ENCODE measurements around the gene KSR1. TPM values are rescaled to one million over a fixed set of nuclear protein-coding genes. Genes with fewer than 3 reads are reported as not detected.
A peak's percentile ranks its signal among the peaks of the same experiment; 100 is the strongest.
"Not testable (repeated sequence)": the region's sequence is repeated elsewhere in the genome, so short reads cannot be mapped to it uniquely, and the experiment has no call there.

The KSR1 gene
- total RNA-seq = 12.6 TPM

- no peak for FAIRE-seq
- peak; percentile 86 to 90 for DNase-seq (ENCODE audit: low spot score in 2 of 2)
Measured at GRCh38 chr17:27455914-27456680, at the start of gene KSR1. KSR1 (plus strand) TSS chr17:27456448; CDS start chr17:27456644, 196 bp downstream.

- no peak for DNase-seq (ENCODE audit: low spot score in 2 of 2)
- FAIRE-seq = no peak
Measured at GRCh38 chr17:27407916-27408864, 48.1 kb upstream of the KSR1 start.

DNA sequence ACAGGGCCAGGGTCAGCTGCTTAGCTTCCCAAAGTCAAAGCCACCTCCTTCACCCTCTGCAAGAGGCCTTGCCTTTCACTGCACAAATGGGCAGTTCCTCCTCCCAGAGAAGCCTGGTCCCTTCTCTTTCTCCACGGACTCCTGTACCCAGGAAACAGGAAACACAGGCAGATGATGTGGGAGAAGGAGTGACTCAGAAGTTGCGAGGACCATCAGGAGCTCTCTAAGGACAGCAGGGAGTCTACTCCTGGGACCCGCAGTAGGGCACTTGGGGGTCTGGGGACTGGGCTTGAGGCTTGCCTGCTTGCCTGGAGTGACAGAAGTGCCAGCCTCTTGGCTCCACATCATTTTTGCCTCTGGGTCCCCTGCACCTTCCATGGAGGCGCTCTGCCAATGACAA lies 47.4 kb upstream of the KSR1 start:
- FAIRE-seq = no peak

GRCh38 chr17:27412158-27412557 lies 44.1 kb upstream of the KSR1 start:
- DNase-seq (ENCODE audit: low spot score in 2 of 2); FAIRE-seq: not testable (repeated sequence)

More for the DNA sequence above, 47.4 kb upstream of the KSR1 start:
- no peak for DNase-seq (ENCODE audit: low spot score in 2 of 2)

DNA sequence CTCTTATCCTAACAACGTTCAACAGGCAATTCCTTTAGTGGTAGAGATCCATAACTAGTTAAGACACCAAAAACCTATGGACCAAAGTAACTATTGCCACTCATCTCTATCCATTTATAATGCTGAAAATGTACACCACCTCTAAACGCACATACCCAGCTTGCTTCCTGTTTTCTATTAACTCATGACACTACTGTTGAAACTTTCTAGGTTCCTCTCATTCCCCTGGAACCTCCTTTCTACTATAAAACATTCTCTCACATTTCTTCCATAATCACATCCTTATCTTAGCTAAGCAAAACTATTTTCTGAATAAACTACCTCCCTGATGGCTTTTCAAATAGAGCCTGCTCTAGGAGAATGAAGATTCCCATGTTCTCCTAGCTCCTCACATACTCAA lies 42.9 kb upstream of the KSR1 start:
- FAIRE-seq (no peak), DNase-seq (ENCODE audit: low spot score in 2 of 2) (no peak)

DNA sequence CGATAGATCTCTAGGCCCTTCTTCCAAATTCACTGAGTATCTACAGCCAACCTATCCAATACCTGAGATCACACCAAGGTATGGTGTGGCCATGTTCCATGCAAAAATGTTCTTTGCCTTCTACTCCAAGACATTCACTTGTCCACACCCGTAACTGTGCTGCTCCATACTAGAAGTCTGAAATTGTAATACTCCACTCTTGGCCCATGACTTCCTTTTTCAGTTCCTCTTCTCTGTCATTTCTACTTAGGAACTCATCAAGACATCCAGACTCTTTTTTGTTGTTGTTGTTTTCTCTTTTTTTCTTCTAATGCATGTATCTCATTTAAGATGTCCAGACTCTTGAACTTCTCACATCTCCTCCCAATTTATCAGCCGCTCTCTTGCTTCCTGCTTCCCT lies 42.5 kb upstream of the KSR1 start:
- FAIRE-seq (no peak), DNase-seq (ENCODE audit: low spot score in 2 of 2) (no peak)

DNA sequence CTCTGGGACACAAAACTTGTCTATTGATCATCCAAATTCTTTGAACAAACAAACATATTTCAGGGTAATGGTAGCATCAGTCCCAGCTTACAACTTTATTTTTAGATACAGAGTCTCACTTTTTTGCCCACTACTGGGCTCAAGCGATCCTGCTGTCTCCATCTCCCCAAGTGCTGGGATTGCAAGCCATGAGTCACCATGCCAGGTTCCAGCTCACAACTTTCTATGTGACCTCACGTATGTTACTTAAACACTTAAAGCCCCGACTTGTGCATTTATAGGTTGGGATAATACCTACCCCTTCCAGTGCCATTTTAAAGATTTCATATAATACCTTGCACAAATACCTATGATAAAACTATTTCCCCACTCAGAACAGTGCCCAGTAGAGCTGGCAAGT lies 42.0 kb upstream of the KSR1 start:
- DNase-seq (ENCODE audit: low spot score in 2 of 2) = no peak
- no peak for FAIRE-seq

- DNase-seq (ENCODE audit: low spot score in 2 of 2) (no peak), FAIRE-seq (no peak)
Measured at GRCh38 chr17:27414694-27415093, 41.6 kb upstream of the KSR1 start.

- DNase-seq (ENCODE audit: low spot score in 2 of 2) (no peak), FAIRE-seq (no peak)
Measured at GRCh38 chr17:27415120-27415795, 41.0 kb upstream of the KSR1 start.

DNA sequence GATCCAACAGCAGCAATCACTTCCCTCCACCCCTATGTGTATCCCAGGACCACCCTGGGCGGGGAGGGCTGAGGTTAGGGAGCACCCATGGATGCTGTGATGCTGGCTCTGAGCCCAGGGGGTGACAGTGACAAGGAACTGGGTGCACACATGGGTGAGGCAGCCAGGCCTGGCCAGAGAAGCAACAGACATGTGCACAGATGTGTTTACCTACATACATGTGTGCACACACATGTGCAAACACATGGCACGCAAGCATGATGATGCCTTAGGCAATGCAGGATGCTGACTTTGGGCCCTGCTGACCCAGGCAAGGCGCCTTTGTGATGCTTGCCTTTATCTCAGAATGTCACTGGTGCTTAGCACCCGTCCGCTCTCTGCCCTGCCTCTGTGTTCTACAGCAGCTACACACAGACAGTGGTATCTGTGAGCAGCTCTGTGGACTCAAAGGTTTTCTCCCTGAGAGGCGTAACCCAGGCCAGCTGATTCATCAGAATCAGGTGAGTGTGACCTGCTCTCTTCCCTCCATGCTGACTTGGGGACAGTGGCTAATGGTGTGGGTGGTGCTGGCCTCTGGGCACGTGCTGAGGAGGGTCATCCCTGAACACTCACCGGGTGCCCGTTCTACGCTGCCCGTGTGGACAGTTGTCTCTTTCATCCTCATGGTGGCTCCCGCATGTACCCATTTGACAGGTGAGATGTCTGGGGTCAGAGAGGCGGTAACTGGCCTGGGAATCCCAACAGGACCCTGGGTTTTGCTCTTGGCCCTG lies 38.5 kb upstream of the KSR1 start:
- no peak for DNase-seq (ENCODE audit: low spot score in 2 of 2)
- FAIRE-seq = no peak

DNA sequence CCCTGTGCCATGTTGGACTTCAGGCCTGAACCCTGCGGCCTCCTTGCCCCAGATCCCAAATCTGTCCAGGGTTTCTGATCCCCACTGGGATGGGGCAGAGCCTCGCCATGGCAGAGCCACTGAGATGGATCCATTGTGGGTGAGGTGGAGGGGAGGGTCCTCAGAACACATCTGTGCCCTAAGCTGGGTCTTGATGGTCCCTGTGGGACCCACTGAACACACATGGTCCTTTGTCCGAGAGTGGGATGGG lies 38.0 kb upstream of the KSR1 start:
- DNase-seq (ENCODE audit: low spot score in 2 of 2) (no peak), FAIRE-seq (no peak)

DNA sequence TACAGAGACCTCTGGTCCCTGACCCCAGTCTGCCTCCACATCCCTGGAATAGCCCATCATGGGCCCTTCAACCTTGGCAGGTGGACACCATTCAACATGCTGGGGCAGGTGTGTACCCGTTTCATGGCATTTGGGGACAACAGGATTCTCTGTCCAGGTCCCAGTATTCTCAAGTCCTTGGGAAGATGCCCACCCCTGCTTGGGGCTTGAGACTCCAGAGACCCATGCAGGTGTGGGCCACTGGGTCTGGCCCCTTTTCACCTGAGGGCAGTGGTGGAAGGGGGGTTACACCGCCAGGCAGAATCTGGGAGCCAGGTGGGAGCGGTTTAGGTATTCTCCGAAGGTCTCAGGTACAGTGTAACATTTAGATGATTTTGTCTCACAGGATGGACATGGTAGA lies 37.1 kb upstream of the KSR1 start:
- FAIRE-seq (no peak), DNase-seq (ENCODE audit: low spot score in 2 of 2) (no peak)

GRCh38 chr17:27420211-27420950 lies 35.9 kb upstream of the KSR1 start:
- FAIRE-seq (no peak), DNase-seq (ENCODE audit: low spot score in 2 of 2) (no peak)

- FAIRE-seq = no peak
Measured at GRCh38 chr17:27421111-27421510, 35.1 kb upstream of the KSR1 start.

DNA sequence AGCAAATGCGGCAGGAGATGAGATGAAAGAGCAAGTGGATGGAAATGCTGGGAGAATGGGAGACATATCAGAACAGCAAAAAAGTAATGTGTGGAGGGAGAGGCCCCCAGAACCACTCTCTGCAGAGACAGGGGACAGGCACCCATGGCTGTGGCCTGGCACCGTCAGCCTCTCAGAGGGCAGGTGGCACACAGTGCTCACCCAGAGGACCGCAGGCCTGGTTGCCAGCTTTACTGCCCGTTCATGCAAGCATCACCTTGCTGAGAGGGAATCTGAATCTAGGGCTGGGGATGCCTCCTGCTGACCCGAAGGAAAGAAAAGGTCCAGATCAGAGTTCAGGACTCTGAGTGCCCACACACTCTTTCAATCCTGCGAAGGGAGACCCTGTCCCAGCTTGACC lies 34.6 kb upstream of the KSR1 start:
- FAIRE-seq; DNase-seq (ENCODE audit: low spot score in 2 of 2): not testable (repeated sequence)

More at GRCh38 chr17:27421111-27421510, 35.1 kb upstream of the KSR1 start:
- DNase-seq (ENCODE audit: low spot score in 2 of 2) = no peak

DNA sequence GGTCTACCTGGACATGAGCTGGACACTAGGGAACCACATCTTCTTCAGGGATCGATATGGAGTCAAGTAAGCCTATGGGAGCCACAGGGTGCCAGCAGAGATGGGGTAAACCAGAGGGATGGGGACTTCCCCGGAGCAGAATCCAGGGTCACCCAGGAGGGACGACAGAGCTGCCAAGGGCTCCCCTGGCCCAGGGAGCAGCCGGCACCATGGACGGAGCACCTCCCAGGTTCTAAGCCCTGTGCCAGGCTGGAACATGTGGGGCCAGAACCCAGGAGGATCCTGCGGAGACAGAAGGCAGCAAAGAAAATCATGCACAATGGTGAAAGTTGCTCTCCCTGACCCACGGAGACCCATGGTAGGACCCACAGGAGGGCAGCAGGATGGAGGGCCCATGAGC lies 33.6 kb upstream of the KSR1 start:
- FAIRE-seq (no peak), DNase-seq (ENCODE audit: low spot score in 2 of 2) (no peak)

- FAIRE-seq = no peak
- no peak for DNase-seq (ENCODE audit: low spot score in 2 of 2)
Measured at GRCh38 chr17:27423651-27424050, 32.6 kb upstream of the KSR1 start.

DNA sequence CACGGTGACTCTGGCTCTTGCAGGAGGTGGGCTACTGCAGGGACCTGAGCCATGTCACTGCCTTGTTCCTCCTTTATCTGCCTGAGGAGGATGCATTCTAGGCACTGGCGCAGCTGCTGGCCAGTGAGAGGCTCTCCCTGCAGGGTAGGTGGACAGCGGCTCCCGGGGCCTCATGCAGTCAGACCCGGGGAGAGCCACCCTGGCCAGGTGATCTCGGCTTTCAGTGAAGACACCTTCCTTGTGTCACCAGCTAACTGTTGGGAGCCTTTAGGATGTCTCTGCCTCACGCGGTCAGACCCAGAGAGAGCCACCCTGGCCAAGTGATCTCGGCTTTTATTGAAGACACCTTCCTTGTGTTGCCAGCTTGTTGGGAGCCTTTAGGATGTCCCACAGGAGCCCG lies 31.7 kb upstream of the KSR1 start:
- FAIRE-seq = no peak

DNA sequence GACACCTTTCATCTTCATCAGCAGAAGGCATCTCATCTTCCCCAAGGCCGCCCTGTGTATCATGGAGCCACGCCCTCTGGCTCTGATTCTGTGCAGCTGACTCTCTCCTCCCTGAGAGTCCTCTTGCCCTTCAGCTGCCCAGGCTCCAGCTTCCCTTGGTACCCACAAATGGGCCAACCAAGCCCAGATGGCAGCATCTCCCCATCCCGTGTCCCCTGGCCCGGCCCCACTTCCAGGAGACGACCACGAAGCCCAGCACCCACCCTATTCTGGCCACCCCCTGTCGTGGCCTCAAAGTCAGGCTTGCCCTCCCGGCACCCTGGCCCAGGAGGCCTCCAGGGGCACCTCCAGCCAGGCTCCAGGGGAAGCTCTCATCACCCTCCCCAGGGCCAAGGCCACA lies 31.3 kb upstream of the KSR1 start:
- FAIRE-seq (no peak), DNase-seq (ENCODE audit: low spot score in 2 of 2) (no peak)

More for the DNA sequence above, 31.7 kb upstream of the KSR1 start:
- no peak for DNase-seq (ENCODE audit: low spot score in 2 of 2)

GRCh38 chr17:27425571-27425970 lies 30.7 kb upstream of the KSR1 start:
- DNase-seq (ENCODE audit: low spot score in 2 of 2) = not testable (repeated sequence)

More at GRCh38 chr17:27425571-27425970, 30.7 kb upstream of the KSR1 start:
- not testable (repeated sequence) for FAIRE-seq

Measured in frontal cortex (tissue), 4 donors.